NCI-H128 (cell line): ENCODE measurements around the gene RNH1.

Experiments
- DNase-seq: peaks from one replicate; lab custom pipeline; 2025; ENCODE audit not compliant: unreplicated experiment; lab: John Stamatoyannopoulos, UW

Gene RNH1

GRCh38 chr11:506995-507726 lies at the start of gene RNH1:
Gene RNH1 (minus strand): TSS chr11:507242. CDS start chr11:502162, 5,080 bp downstream.
- peak; percentile 69 for DNase-seq

- no peak for DNase-seq
Measured at GRCh38 chr11:555780-556661, 49.0 kb upstream of the RNH1 start.

GRCh38 chr11:555227-555779 lies 48.3 kb upstream of the RNH1 start:
- DNase-seq: no peak

GRCh38 chr11:554428-555226 lies 47.6 kb upstream of the RNH1 start:
- DNase-seq: peak; percentile 65

- no peak for DNase-seq
Measured at GRCh38 chr11:553988-554340, 46.9 kb upstream of the RNH1 start.

GRCh38 chr11:553083-553987 lies 46.3 kb upstream of the RNH1 start:
- DNase-seq: no peak

GRCh38 chr11:551596-551995 lies 44.6 kb upstream of the RNH1 start:
- no peak for DNase-seq

- DNase-seq: no peak
Measured at GRCh38 chr11:551131-551530, 44.1 kb upstream of the RNH1 start.

GRCh38 chr11:550746-551085 lies 43.7 kb upstream of the RNH1 start:
- no peak for DNase-seq

GRCh38 chr11:550021-550745 lies 43.1 kb upstream of the RNH1 start:
- no peak for DNase-seq

- no peak for DNase-seq
Measured at GRCh38 chr11:548700-549603, 41.9 kb upstream of the RNH1 start.

GRCh38 chr11:545171-545570 lies 38.1 kb upstream of the RNH1 start:
- no peak for DNase-seq

GRCh38 chr11:544817-545166 lies 37.8 kb upstream of the RNH1 start:
- DNase-seq: no peak

GRCh38 chr11:541433-541885 lies 34.4 kb upstream of the RNH1 start:
- no peak for DNase-seq

GRCh38 chr11:540583-541432 lies 33.8 kb upstream of the RNH1 start:
- DNase-seq: no peak

GRCh38 chr11:539971-540481 lies 33.0 kb upstream of the RNH1 start:
- no peak for DNase-seq

- DNase-seq: no peak
Measured at GRCh38 chr11:538431-539051, 31.5 kb upstream of the RNH1 start.
